IPS-20b (cell line): Measurements from ENCODE around the gene DACT3.

Source experiments
- H3K27ac ChIP-seq: one replicate; pipeline ENCODE4 v1.5.1; 2013; ENCODE audit warnings: low read length
- H3K27me3 ChIP-seq: 2 replicates; pipeline ENCODE4 v1.6.1; 2013; ENCODE audit warnings: mild to moderate bottlenecking, low read length, inconsistent platforms; ENCODE audit not compliant: insufficient read depth
- H3K36me3 ChIP-seq: 2 replicates; pipeline ENCODE4 v1.6.1; 2013; ENCODE audit warnings: low read depth, mild to moderate bottlenecking, inconsistent platforms, low read length, moderate library complexity; ENCODE audit not compliant: insufficient read depth
- H3K4me1 ChIP-seq: 2 replicates; pipeline ENCODE4 v1.6.1; 2013; ENCODE audit warnings: mild to moderate bottlenecking, control low read depth, inconsistent platforms, low read length, moderate library complexity; ENCODE audit not compliant: insufficient read depth
- H3K4me3 ChIP-seq: 2 replicates; pipeline ENCODE4 v1.5.1; 2013; ENCODE audit warnings: mild to moderate bottlenecking, low read length, inconsistent platforms
- H3K9ac ChIP-seq: 2 replicates; pipeline ENCODE4 v1.6.1; 2013; ENCODE audit warnings: low read depth, mild to moderate bottlenecking, inconsistent platforms, low read length, moderate library complexity
- H3K9me3 ChIP-seq: 2 replicates; pipeline ENCODE4 v1.6.1; 2013; ENCODE audit warnings: mild to moderate bottlenecking, low read depth, low read length, inconsistent platforms; ENCODE audit not compliant: insufficient read depth

The DACT3 gene

GRCh38 chr19:46617601-46618000, 43.4 kb downstream of the DACT3 start:
- H3K9me3 ChIP-seq, result no peaks in the 10 kb centered on the region
- no peak overlapping the region for H3K4me3 ChIP-seq
- H3K27ac ChIP-seq, result no peak overlapping the region
- no peak overlapping the region for H3K9ac ChIP-seq
- H3K4me1 ChIP-seq, result peaks cover 4% of the 10 kb centered on the region; the same call in 1 of the 2 replicates
- peaks cover 7% of the 10 kb centered on the region; the same call in 1 of the 2 replicates for H3K27me3 ChIP-seq
- no peaks in the 10 kb centered on the region for H3K36me3 ChIP-seq

GRCh38 chr19:46616631-46617322, 44.2 kb downstream of the DACT3 start:
- no peaks in the 10 kb centered on the region for H3K9me3 ChIP-seq
- H3K27ac ChIP-seq, result no peak overlapping the region
- no peaks in the 10 kb centered on the region for H3K36me3 ChIP-seq
- no peak overlapping the region for H3K4me3 ChIP-seq
- peaks cover 4% of the 10 kb centered on the region; the same call in 1 of the 2 replicates for H3K4me1 ChIP-seq
- no peak overlapping the region for H3K9ac ChIP-seq
- peaks cover 7% of the 10 kb centered on the region; the same call in 1 of the 2 replicates for H3K27me3 ChIP-seq

GRCh38 chr19:46615966-46616365, 45.0 kb downstream of the DACT3 start:
- H3K27ac ChIP-seq, result no peak overlapping the region
- no peak overlapping the region for H3K4me3 ChIP-seq
- no peaks in the 10 kb centered on the region for H3K36me3 ChIP-seq
- H3K9ac ChIP-seq, result no peak overlapping the region
- peaks cover 2% of the 10 kb centered on the region; the same call in 1 of the 2 replicates for H3K27me3 ChIP-seq
- H3K4me1 ChIP-seq, result no peaks in the 10 kb centered on the region
- no peaks in the 10 kb centered on the region for H3K9me3 ChIP-seq

- H3K36me3 ChIP-seq, result peaks cover 10% of the 10 kb centered on the region
- H3K4me1 ChIP-seq, result no peaks in the 10 kb centered on the region
- no peaks in the 10 kb centered on the region for H3K9me3 ChIP-seq
- H3K4me3 ChIP-seq, result no peak overlapping the region
- no peak overlapping the region for H3K9ac ChIP-seq
- no peak overlapping the region for H3K27ac ChIP-seq
- H3K27me3 ChIP-seq, result no peaks in the 10 kb centered on the region
Measured at GRCh38 chr19:46614114-46614722, 46.8 kb downstream of the DACT3 start.

GRCh38 chr19:46613525-46613924, 47.5 kb downstream of the DACT3 start:
- Histone ChIP-seq H3K27me3 (no peaks in the 10 kb centered on the region), H3K27ac (no peak overlapping the region), H3K36me3 (peaks cover 16% of the 10 kb centered on the region), H3K4me1 (no peaks in the 10 kb centered on the region), H3K9me3 (no peaks in the 10 kb centered on the region), H3K9ac (no peak overlapping the region), H3K4me3 (no peak overlapping the region)

- Histone ChIP-seq H3K4me1 (no peaks in the 10 kb centered on the region), H3K36me3 (peaks cover 34% of the 10 kb centered on the region), H3K4me3 (no peak overlapping the region), H3K9me3 (no peaks in the 10 kb centered on the region), H3K27ac (no peak overlapping the region), H3K9ac (no peak overlapping the region), H3K27me3 (no peaks in the 10 kb centered on the region)
Measured at GRCh38 chr19:46611776-46612175, 49.2 kb downstream of the DACT3 start.

- Histone ChIP-seq H3K4me1 (no peaks in the 10 kb centered on the region), H3K27me3 (no peaks in the 10 kb centered on the region), H3K27ac (no peak overlapping the region), H3K4me3 (no peak overlapping the region), H3K36me3 (peaks cover 41% of the 10 kb centered on the region), H3K9ac (no peak overlapping the region), H3K9me3 (no peaks in the 10 kb centered on the region)
Measured at GRCh38 chr19:46610851-46611770, 49.9 kb downstream of the DACT3 start.

GRCh38 chr19:46610413-46610775, 50.6 kb downstream of the DACT3 start:
- Histone ChIP-seq H3K27me3 (no peaks in the 10 kb centered on the region), H3K4me3 (no peak overlapping the region), H3K27ac (no peak overlapping the region), H3K9me3 (no peaks in the 10 kb centered on the region), H3K4me1 (no peaks in the 10 kb centered on the region), H3K9ac (no peak overlapping the region), H3K36me3 (peaks cover 48% of the 10 kb centered on the region)

- no peak overlapping the region for H3K9ac ChIP-seq
Measured at GRCh38 chr19:46609511-46610412, 51.2 kb downstream of the DACT3 start.

GRCh38 chr19:46608581-46609345, 52.2 kb downstream of the DACT3 start:
- no peaks in the 10 kb centered on the region for H3K27me3 ChIP-seq
- no peaks in the 10 kb centered on the region for H3K9me3 ChIP-seq
- H3K4me1 ChIP-seq, result no peaks in the 10 kb centered on the region; the same call in 1 of the 2 replicates
- no peak overlapping the region for H3K27ac ChIP-seq
- no peak overlapping the region for H3K9ac ChIP-seq
- peaks cover 50% of the 10 kb centered on the region for H3K36me3 ChIP-seq
- H3K4me3 ChIP-seq, result no peak overlapping the region

More at GRCh38 chr19:46609511-46610412, 51.2 kb downstream of the DACT3 start:
- Histone ChIP-seq H3K27ac (no peak overlapping the region), H3K9me3 (no peaks in the 10 kb centered on the region), H3K27me3 (no peaks in the 10 kb centered on the region), H3K4me3 (no peak overlapping the region), H3K36me3 (peaks cover 50% of the 10 kb centered on the region), H3K4me1 (no peaks in the 10 kb centered on the region)
